Measurements from ENCODE around the gene DGKI.

The DGKI gene

DNA sequence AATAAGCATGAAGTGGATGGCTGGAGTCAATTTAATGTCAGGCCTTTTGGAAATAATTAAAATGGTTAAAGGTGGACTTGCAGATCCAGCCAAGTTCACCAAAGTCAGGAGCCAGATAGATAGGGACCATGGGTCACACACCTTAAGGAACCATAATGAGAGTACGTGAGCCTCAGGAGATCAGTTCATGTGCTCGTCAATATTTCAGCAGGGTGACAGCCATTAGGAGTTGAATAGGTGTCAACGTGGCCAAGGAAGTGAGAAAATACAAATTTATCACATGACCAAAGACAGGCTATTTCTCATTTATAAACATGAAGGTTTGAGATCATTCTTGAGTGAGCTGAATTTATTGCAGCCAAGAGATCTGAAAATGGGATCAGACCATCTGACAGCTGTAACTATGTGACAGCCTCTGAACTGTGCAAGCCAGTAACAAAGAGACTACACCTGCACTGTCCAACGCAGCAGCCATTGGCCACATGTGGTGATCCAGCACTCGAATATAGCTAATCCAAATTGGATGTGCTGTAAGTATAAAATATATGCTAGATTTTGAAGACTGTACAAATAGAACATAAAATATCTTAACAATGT is 253.6 kb downstream of the DGKI start:
- ChIA-PET POLR2A (no interaction called here), CTCF (interaction anchor here (0.6 to 2.9 kb wide), 13 partner anchors 12 to 715 kb away, joined by 3 to 30 read pairs (median 3); no protein-coding TSS in a partner anchor)
- Histone ChIP-seq H3K27ac (ENCODE audit: extremely low read depth, low read depth, low read length) (no peak overlapping the region), H3K36me3 (ENCODE audit: control insufficient read depth in 2 of 2, insufficient read depth in 1 of 2, low read length in 2 of 2) (no peaks in the 10 kb centered on the region), H3K4me1 (ENCODE audit: control insufficient read depth, insufficient read depth, low read length) (no peaks in the 10 kb centered on the region), H3K9me3 (ENCODE audit: control insufficient read depth, insufficient read depth, low read depth, low read length) (no peaks in the 10 kb centered on the region), H3K4me3 (ENCODE audit: low read depth, low read length) (no peak overlapping the region)
- no peak for TF ChIP-seq ZNF274 (IDR thresholded peaks at IDR 0.05; ENCODE audit: low read length)
- TF ChIP-seq ZNF274 (tag by site-specific recombination; IDR thresholded peaks at IDR 0.05; ENCODE audit: borderline replicate concordance) = no peak
- TF ChIP-seq, protein P1, sequence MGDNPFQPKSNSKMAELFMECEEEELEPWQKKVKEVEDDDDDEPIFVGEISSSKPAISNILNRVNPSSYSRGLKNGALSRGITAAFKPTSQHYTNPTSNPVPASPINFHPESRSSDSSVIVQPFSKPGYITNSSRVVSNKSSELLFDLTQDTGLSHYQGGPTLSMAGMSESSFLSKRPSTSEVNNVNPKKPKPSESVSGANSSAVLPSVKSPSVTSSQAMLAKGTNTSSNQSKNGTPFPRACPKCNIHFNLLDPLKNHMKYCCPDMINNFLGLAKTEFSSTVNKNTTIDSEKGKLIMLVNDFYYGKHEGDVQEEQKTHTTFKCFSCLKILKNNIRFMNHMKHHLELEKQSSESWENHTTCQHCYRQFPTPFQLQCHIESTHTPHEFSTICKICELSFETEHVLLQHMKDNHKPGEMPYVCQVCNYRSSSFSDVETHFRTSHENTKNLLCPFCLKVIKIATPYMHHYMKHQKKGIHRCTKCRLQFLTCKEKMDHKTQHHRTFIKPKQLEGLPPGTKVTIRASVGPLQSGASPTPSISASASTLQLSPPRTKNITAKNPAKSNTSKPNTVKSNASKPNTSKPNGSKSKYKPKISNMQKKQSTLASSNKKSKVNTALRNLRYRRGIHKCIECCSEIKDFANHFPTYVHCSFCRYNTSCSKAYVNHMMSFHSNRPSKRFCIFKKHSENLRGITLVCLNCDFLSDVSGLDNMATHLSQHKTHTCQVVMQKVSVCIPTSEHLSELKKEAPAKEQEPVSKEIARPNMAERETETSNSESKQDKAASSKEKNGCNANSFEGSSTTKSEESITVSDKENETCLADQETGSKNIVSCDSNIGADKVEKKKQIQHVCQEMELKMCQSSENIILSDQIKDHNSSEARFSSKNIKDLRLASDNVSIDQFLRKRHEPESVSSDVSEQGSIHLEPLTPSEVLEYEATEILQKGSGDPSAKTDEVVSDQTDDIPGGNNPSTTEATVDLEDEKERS (tag by site-specific recombination; IDR thresholded peaks at IDR 0.05) = no peak
- TF ChIP-seq BCL11B (tag by site-specific recombination; IDR thresholded peaks at IDR 0.05; ENCODE audit: low read depth) = no peak
- TF ChIP-seq ZNF416 (tag by site-specific recombination; IDR thresholded peaks at IDR 0.05) = no peak
- TF ChIP-seq, protein P2, sequence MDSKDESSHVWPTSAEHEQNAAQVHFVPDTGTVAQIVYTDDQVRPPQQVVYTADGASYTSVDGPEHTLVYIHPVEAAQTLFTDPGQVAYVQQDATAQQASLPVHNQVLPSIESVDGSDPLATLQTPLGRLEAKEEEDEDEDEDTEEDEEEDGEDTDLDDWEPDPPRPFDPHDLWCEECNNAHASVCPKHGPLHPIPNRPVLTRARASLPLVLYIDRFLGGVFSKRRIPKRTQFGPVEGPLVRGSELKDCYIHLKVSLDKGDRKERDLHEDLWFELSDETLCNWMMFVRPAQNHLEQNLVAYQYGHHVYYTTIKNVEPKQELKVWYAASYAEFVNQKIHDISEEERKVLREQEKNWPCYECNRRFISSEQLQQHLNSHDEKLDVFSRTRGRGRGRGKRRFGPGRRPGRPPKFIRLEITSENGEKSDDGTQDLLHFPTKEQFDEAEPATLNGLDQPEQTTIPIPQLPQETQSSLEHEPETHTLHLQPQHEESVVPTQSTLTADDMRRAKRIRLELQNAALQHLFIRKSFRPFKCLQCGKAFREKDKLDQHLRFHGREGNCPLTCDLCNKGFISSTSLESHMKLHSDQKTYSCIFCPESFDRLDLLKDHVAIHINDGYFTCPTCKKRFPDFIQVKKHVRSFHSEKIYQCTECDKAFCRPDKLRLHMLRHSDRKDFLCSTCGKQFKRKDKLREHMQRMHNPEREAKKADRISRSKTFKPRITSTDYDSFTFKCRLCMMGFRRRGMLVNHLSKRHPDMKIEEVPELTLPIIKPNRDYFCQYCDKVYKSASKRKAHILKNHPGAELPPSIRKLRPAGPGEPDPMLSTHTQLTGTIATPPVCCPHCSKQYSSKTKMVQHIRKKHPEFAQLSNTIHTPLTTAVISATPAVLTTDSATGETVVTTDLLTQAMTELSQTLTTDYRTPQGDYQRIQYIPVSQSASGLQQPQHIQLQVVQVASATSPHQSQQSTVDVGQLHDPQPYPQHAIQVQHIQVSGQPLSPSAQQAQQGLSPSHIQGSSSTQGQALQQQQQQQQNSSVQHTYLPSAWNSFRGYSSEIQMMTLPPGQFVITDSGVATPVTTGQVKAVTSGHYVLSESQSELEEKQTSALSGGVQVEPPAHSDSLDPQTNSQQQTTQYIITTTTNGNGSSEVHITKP (tag by site-specific recombination; IDR thresholded peaks at IDR 0.05) = no peak
- TF ChIP-seq, protein P3, sequence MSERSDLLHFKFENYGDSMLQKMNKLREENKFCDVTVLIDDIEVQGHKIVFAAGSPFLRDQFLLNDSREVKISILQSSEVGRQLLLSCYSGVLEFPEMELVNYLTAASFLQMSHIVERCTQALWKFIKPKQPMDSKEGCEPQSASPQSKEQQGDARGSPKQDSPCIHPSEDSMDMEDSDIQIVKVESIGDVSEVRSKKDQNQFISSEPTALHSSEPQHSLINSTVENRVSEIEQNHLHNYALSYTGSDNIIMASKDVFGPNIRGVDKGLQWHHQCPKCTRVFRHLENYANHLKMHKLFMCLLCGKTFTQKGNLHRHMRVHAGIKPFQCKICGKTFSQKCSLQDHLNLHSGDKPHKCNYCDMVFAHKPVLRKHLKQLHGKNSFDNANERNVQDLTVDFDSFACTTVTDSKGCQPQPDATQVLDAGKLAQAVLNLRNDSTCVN (tag by site-specific recombination; optimal IDR thresholded peaks at IDR 0.05) = no peak

DNA sequence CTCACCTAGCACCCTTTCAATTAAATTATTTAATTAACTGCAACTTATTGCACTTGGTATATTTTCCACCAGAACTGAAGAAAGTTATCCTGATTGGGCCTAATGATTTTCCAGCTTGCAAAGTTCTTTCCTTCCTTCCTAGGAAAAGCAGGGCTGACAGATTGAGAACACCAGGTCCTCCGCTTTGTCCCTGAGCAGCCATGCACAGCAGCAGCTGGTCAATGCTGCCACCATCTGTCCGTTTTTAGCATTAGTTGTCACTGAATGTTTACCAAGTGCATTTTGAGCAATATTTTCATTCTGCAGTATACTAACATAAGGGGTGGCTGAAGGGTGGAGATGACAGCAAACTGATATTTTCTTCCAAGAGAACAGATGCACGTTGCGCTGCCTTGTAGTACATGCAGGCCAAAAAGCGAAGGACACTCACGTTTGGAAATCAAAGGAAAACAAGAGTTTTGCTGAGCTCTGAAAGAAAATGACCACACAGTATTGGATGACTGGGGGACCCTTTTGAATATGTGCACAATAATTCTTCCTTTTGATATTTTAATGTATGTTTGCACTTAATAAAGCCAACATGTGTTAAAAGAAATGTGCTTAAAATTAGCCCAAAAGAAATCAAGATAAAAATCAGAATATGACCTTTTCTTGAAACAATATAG is 254.4 kb downstream of the DGKI start:
- H3K4me3 ChIP-seq (ENCODE audit: low read depth, low read length) = no peak overlapping the region
- H3K9me3 ChIP-seq (ENCODE audit: control insufficient read depth, insufficient read depth, low read depth, low read length) = no peaks in the 10 kb centered on the region
- H3K4me1 ChIP-seq (ENCODE audit: control insufficient read depth, insufficient read depth, low read length) = no peaks in the 10 kb centered on the region
- ChIA-PET POLR2A (no interaction called here), CTCF (interaction anchor here (0.6 to 2.9 kb wide), 30 partner anchors 9 to 1465 kb away, joined by 3 to 30 read pairs (median 4); no protein-coding TSS in a partner anchor)
- TF ChIP-seq ZNF2 (tag by site-specific recombination; IDR thresholded peaks at IDR 0.05) = 0 out of 2 replicates have a peak, but pooled peaks have one; percentile 51
- TF ChIP-seq ZBTB8A (tag by site-specific recombination; IDR thresholded peaks at IDR 0.05) = no peak
- TF ChIP-seq, protein P4, sequence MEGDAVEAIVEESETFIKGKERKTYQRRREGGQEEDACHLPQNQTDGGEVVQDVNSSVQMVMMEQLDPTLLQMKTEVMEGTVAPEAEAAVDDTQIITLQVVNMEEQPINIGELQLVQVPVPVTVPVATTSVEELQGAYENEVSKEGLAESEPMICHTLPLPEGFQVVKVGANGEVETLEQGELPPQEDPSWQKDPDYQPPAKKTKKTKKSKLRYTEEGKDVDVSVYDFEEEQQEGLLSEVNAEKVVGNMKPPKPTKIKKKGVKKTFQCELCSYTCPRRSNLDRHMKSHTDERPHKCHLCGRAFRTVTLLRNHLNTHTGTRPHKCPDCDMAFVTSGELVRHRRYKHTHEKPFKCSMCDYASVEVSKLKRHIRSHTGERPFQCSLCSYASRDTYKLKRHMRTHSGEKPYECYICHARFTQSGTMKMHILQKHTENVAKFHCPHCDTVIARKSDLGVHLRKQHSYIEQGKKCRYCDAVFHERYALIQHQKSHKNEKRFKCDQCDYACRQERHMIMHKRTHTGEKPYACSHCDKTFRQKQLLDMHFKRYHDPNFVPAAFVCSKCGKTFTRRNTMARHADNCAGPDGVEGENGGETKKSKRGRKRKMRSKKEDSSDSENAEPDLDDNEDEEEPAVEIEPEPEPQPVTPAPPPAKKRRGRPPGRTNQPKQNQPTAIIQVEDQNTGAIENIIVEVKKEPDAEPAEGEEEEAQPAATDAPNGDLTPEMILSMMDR (tag by site-specific recombination; IDR thresholded peaks at IDR 0.05) = peak; percentile 52
- no peak for TF ChIP-seq ZNF473 (tag by site-specific recombination; IDR thresholded peaks at IDR 0.05)
- TF ChIP-seq, protein P5, sequence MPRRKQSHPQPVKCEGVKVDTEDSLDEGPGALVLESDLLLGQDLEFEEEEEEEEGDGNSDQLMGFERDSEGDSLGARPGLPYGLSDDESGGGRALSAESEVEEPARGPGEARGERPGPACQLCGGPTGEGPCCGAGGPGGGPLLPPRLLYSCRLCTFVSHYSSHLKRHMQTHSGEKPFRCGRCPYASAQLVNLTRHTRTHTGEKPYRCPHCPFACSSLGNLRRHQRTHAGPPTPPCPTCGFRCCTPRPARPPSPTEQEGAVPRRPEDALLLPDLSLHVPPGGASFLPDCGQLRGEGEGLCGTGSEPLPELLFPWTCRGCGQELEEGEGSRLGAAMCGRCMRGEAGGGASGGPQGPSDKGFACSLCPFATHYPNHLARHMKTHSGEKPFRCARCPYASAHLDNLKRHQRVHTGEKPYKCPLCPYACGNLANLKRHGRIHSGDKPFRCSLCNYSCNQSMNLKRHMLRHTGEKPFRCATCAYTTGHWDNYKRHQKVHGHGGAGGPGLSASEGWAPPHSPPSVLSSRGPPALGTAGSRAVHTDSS (tag by site-specific recombination; IDR thresholded peaks at IDR 0.05) = no peak
- TF ChIP-seq TRIM28 (IDR thresholded peaks at IDR 0.05; ENCODE audit: borderline replicate concordance, low read length) = peak; percentile 29; the same call in 1 of the 2 replicates
- no peak for TF ChIP-seq ZNF211 (tag by site-specific recombination; IDR thresholded peaks at IDR 0.05; ENCODE audit: low read depth)
- TF ChIP-seq ZNF654 (tag by site-specific recombination; IDR thresholded peaks at IDR 0.05; ENCODE audit: low read depth) = peak; percentile 95
- no peaks in the 10 kb centered on the region for H3K36me3 ChIP-seq (ENCODE audit: control insufficient read depth in 2 of 2, insufficient read depth in 1 of 2, low read length in 2 of 2)
- H3K27ac ChIP-seq (ENCODE audit: extremely low read depth, low read depth, low read length) = no peak overlapping the region
